HG02588 (cell line): Measurements from ENCODE around the gene SPINK1.
"Not testable (repeated sequence)": the region's sequence is repeated elsewhere in the genome, so short reads cannot be mapped to it uniquely, and the experiment has no call there.

ENCODE experiments used
- ATAC-seq: cut with Tn5 transposase; IDR thresholded peaks from one replicate; pipeline ENCODE4 v1.9.1; 2021; ENCODE audit warnings: mild to moderate bottlenecking, moderate library complexity; ENCODE audit not compliant: unreplicated experiment

Gene SPINK1

DNA sequence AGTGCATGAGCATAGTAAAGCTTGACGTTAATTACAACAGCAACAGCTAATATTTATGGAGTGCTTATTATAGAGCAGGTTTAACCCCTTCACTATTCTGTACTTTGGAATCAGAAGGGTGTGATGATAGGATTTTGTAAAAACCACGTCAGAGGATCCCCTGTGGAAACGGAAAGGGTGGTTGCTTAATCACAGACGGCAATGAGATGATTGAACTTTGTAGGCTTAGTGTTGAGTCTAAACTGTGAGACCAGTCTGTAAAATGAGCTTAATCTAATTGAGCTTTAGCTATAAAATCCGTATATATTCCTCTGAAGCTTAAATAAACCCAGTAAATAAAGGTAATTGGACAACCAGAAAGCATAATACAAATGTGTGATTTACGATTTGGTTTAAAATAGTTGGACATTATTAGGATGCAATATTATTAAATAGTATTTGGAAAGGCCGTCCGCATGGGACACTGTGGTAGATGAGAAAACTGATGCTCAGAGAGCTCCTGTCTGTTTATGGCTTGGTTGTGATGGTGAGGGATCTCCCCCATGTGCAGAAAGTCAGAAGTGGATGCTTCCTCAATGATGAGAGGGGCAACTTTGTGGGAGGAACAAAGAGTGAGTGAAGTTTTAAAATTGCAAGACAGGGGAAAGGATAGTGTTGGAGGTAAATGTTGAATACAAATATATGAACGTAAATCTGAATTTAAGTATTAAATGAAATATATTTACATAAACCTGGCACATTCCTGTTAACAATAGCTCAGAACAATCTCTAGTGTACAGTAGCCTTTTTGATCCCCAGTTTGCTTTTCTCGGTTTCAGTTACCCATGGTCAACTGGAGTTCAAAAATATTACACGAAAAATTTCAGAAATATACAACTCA lies 23.7 kb upstream of the SPINK1 start:
- no peak for ATAC-seq

- ATAC-seq: no peak
These were observed 22.9 kb upstream of the SPINK1 start for GRCh38 chr5:147854331-147854730.

DNA sequence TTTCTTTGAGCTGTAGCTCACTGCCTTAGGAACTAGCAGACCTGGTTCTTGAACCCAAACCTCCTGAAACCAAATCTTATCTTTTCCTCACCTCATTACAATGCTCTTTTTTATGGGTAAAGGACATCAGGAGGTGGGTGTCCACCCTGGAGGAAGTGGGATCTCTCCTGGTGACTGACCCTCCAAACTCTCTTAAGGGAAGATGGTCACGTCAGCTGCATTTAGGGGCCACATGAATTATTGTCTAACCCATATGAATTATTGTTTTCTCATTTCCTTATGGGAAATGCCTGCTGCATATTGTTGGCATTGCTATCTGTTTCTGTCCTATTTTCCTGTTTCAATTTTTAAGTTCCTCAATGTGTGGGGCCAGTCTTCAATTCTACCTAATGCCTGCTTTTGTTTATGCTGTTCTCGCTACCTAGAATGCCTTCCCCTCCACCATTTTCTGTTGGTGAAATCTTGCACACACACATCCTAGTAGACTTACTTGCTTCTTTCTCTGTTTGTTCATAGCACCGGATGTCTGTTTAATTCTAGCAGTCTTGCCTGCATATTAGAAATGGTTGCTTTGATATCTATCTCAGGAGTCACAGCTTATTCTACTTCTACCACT lies 22.0 kb upstream of the SPINK1 start:
- no peak for ATAC-seq

GRCh38 chr5:147852365-147852764 lies 20.9 kb upstream of the SPINK1 start:
- ATAC-seq: no peak

- ATAC-seq: no peak
These were observed 20.1 kb upstream of the SPINK1 start for GRCh38 chr5:147851578-147851977.

GRCh38 chr5:147849226-147849625 lies 17.8 kb upstream of the SPINK1 start:
- no peak for ATAC-seq

GRCh38 chr5:147845618-147846017 lies 14.1 kb upstream of the SPINK1 start:
- no peak for ATAC-seq

DNA sequence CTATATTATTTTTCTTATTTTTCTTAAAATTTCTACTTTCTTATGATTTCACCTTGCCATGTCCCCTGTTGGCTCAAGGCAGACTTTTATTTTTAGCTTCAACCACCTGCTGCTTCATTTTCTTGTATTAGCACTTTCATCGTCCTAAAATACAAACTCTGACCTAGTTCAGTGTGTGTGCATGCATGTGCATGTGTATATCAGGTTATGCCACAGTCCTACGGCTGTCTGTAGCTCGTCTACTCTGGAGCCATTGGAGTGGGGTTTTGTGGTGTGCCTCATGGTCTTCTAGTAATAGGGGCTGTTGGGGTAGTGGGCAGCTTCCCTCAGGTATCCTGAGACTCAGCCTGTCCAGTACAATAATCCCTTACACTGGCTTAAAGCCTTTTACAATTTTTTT lies 13.4 kb upstream of the SPINK1 start:
- no peak for ATAC-seq

- no peak for ATAC-seq
These were observed 11.4 kb upstream of the SPINK1 start for GRCh38 chr5:147842869-147843268.

- ATAC-seq: no peak
These were observed 5.0 kb upstream of the SPINK1 start for GRCh38 chr5:147836439-147836838.

DNA sequence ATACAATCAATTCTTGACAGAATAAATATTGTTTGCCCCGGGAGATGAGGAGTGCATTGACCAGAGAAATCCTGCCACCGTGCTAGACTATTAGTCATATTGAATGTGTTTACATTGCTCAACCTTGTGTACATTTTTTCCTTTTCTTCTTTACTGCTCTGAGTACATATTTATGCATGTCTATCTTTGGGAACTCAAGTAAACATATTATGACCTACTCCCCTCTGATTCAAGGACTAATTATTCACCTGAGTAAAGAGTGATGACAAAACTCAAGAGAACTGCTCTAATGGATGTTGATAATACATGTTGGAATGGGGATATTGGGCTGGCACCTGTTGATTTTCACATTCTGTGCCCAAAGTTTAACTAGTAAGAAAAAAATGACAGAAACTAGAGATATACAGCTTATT lies 3.9 kb upstream of the SPINK1 start:
- ATAC-seq: no peak

DNA sequence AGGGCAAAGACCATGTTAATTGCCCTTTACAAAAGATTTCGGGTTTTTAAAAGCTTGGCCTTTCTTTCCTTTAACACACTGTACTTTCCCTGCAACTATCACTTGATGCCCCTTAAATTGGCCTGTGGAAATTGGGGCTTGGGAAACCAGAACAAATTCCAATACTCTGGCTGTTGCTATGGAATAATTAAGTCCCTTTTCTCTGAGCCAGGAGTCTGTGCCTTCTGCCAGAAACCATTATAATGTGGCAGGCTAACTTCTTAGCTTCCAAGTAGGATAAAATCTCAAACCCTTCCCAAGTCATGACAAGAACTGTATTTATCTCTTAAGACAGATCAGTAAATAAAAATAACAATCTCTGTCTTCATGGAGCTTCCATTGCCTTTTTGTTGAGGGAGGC lies 1.1 kb upstream of the SPINK1 start:
- no peak for ATAC-seq

DNA sequence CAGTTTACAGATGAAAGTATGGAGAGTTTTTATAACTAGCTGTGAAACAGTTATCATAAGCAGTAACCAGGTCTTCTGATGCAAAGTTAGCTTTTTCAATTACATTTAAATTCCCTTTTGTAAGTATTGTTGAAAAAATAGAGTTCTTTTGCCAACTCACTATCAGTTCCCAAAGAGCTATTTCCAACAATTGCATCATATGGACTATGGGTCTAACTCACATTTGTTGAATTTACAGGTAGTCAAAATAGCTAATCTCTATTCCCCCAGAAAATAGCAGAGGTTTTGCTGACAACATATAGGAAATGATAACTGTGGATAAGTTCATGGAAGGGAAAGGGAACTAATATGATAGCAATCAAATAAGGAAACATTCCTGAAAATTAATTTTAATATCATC lies 1.4 kb downstream of the SPINK1 start:
- ATAC-seq: no peak

DNA sequence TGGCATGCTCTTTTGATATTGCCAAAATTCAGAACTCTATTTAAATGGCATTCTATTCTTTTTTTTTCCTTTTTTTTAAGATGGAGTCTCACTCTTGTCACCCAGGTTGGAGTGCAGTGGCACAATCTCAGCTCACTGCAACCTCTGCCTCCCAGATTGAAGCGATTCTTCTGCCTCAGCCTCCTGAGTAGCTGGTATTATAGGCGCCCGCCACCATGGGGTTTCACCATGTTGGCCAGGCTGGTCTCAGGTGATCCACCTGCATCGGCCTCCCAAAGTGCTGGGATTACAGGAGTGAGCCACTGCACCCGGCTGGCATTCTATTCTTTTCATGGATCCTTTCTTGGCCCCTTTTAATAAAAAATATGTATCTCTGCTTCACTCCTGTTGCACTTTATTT lies 4.5 kb downstream of the SPINK1 start:
- ATAC-seq: not testable (repeated sequence)

- no peak for ATAC-seq
These were observed 5.1 kb downstream of the SPINK1 start for GRCh38 chr5:147826361-147826760.

- peak; percentile 86 for ATAC-seq
These were observed 8.6 kb downstream of the SPINK1 start for GRCh38 chr5:147822686-147823491.

- not testable (repeated sequence) for ATAC-seq
These were observed 9.2 kb downstream of the SPINK1 start for GRCh38 chr5:147822222-147822621.

GRCh38 chr5:147821766-147822165 lies 9.7 kb downstream of the SPINK1 start:
- ATAC-seq: no peak

GRCh38 chr5:147819261-147819770 lies 12.2 kb downstream of the SPINK1 start:
- ATAC-seq: no peak

GRCh38 chr5:147818290-147818689 lies 13.2 kb downstream of the SPINK1 start:
- no peak for ATAC-seq

GRCh38 chr5:147813696-147814095 lies 17.8 kb downstream of the SPINK1 start:
- ATAC-seq: no peak
